GM21528 (cell line): Measurements from ENCODE around the gene BHMT.
"Not testable (repeated sequence)": the region's sequence is repeated elsewhere in the genome, so short reads cannot be mapped to it uniquely, and the experiment has no call there.

Experiments used
- ATAC-seq: cut with Tn5 transposase; IDR thresholded peaks from one replicate; pipeline ENCODE4 v1.9.1; 2021; ENCODE audit warnings: mild to moderate bottlenecking, moderate library complexity; ENCODE audit not compliant: unreplicated experiment, low FRiP score

Gene BHMT

GRCh38 chr5:79168031-79168430 is 56.4 kb downstream of the BHMT start:
- ATAC-seq, result no peak

GRCh38 chr5:79170661-79171060 is 59.1 kb downstream of the BHMT start:
- ATAC-seq, result no peak

- ATAC-seq, result no peak
These were observed 60.1 kb downstream of the BHMT start for GRCh38 chr5:79171635-79172245.

GRCh38 chr5:79172269-79172668 is 60.7 kb downstream of the BHMT start:
- no peak for ATAC-seq

GRCh38 chr5:79173626-79174025 is 62.0 kb downstream of the BHMT start:
- ATAC-seq, result no peak

- ATAC-seq, result not testable (repeated sequence)
These were observed 68.8 kb downstream of the BHMT start for GRCh38 chr5:79180449-79180848.

- no peak for ATAC-seq
These were observed 69.9 kb downstream of the BHMT start for GRCh38 chr5:79181419-79182022.
